ENCODE results near the gene ATAD2B.

ATAD2B gene

GRCh38 chr2:23706613-23707078, 220.3 kb downstream of the ATAD2B start:
- no peak for DNase-seq (ENCODE audit: low spot score)
- no peak for TF ChIP-seq CTCF (conservative IDR thresholded peaks at IDR 0.05; ENCODE audit: low read depth)
- CTCF ChIA-PET: no interaction called here
- POLR2A ChIA-PET (ENCODE audit: low non-redundant PET): no interaction called here
- H3K27ac ChIP-seq: no peak overlapping the region

GRCh38 chr2:23705771-23706612, 220.9 kb downstream of the ATAD2B start:
- no peak overlapping the region for H3K27ac ChIP-seq
- no peak for TF ChIP-seq CTCF (conservative IDR thresholded peaks at IDR 0.05; ENCODE audit: low read depth)
- ChIA-PET POLR2A (ENCODE audit: low non-redundant PET) (no interaction called here), CTCF (interaction anchor here (0.7 to 0.9 kb wide), 2 partner anchors 28 to 988 kb away, joined by 5 to 7 read pairs; no protein-coding TSS in a partner anchor)
- no peak for DNase-seq (ENCODE audit: low spot score)

DNA sequence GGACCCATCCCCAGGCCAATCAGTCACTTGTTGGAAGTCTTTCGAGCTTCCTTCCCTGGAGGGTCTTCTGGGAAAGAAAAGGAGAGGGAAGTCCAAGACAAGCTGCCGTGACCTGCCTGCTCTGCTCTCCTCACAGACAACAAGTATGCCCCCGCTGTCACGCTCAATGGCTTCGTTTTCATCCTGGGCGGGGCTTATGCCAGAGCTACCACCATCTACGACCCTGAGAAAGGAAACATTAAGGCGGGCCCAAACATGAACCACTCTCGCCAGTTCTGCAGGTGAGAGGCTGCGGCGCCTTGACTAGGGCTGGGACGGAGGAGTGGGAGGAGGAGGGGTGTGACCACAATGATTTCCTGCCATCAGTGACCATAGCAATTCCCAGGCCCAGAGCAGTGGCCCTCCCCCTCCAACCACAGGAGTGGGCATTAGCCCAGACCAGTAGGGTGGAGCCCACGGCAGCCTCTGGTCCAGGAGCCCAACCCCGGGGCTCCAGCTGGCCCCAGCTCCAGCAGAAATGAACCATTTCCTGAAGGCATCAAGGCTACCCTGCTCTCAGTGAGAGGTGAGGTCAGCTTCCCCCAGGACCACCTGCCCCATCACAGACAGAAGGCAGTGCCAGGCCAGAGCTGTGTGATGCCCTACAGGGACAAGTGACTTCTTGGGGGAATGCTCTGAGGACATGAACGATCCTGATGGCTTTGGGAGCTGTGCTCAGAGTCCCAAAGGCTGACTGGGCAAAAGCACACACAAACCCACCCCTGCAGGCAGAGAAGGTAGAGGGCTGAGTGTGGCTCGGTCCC, 223.1 kb downstream of the ATAD2B start:
- no peak for DNase-seq (ENCODE audit: low spot score)
- ChIA-PET POLR2A (ENCODE audit: low non-redundant PET) (no interaction called here), CTCF (no interaction called here)
- no peak overlapping the region for H3K27ac ChIP-seq
- TF ChIP-seq CTCF (conservative IDR thresholded peaks at IDR 0.05; ENCODE audit: low read depth): no peak

GRCh38 chr2:23703037-23703582, 223.8 kb downstream of the ATAD2B start:
- CTCF ChIA-PET: no interaction called here
- no peak for DNase-seq (ENCODE audit: low spot score)
- TF ChIP-seq CTCF (conservative IDR thresholded peaks at IDR 0.05; ENCODE audit: low read depth): no peak
- H3K27ac ChIP-seq: no peak overlapping the region
- POLR2A ChIA-PET (ENCODE audit: low non-redundant PET): no interaction called here

DNA sequence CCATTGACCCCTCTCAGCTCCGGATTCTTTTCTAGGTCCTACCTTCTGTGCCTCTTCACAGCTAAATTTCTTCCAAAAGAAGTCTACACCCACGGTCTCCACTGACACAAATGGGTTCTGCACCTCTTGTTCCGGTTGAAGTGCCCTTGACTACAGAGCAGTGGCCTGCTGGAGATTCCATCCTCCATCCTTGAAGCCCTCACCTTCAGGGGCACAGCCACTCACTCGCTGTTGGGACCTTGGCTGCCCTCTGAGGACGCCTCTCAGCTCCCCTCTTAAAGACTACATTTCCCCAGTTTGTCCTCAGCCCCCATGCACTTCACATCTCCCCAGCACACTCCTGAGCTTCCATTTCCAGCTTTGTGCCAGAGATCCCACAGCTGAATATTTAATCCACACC, 226.3 kb downstream of the ATAD2B start:
- no peak for TF ChIP-seq CTCF (conservative IDR thresholded peaks at IDR 0.05; ENCODE audit: low read depth)
- CTCF ChIA-PET: no interaction called here
- no peak overlapping the region for H3K27ac ChIP-seq
- DNase-seq (ENCODE audit: low spot score): no peak
- POLR2A ChIA-PET (ENCODE audit: low non-redundant PET): no interaction called here

- CTCF ChIA-PET: interaction anchor here (0.5 kb wide), 1 partner anchor 10 kb away, joined by 3 read pairs; no protein-coding TSS in a partner anchor
- POLR2A ChIA-PET (ENCODE audit: low non-redundant PET): no interaction called here
- DNase-seq (ENCODE audit: low spot score): no peak
- no peak for TF ChIP-seq CTCF (conservative IDR thresholded peaks at IDR 0.05; ENCODE audit: low read depth)
- H3K27ac ChIP-seq: no peak overlapping the region
Measured at GRCh38 chr2:23699580-23699925, 227.4 kb downstream of the ATAD2B start.

All from RWPE1 (cell line).